ENCODE results near the gene SCAI. TPM values are rescaled to one million over a fixed set of nuclear protein-coding genes. Genes with fewer than 3 reads are reported as not detected.
"Not testable (repeated sequence)": the region's sequence is repeated elsewhere in the genome, so short reads cannot be mapped to it uniquely, and the experiment has no call there.

SCAI gene
- total RNA-seq, 2 donors from 2014 or later = 5.4 to 13.0 TPM

- DNase-seq (ENCODE audit: low spot score) (no peak), ATAC-seq (no peak)
- H3K27me3 Mint-ChIP-seq = no peaks in the 10 kb centered on the region
- no peak overlapping the region for H3K27ac Mint-ChIP-seq
- no peak overlapping the region for H3K4me3 Mint-ChIP-seq
- peaks cover 4% of the 10 kb centered on the region for H3K36me3 Mint-ChIP-seq
- H3K9me3 Mint-ChIP-seq = no peaks in the 10 kb centered on the region
- H3K4me1 Mint-ChIP-seq (ENCODE audit: low read depth in 2 of 2) = peaks cover 7 to 8% of the 10 kb centered on the region in 2 donors
Measured at GRCh38 chr9:125166762-125167161, 23.4 kb upstream of the SCAI start.

GRCh38 chr9:125162891-125163290, 19.6 kb upstream of the SCAI start:
- not testable (repeated sequence) for H3K9me3 Mint-ChIP-seq; H3K36me3 Mint-ChIP-seq; H3K4me3 Mint-ChIP-seq; DNase-seq (ENCODE audit: low spot score); H3K4me1 Mint-ChIP-seq (ENCODE audit: low read depth in 2 of 2); H3K27me3 Mint-ChIP-seq; ATAC-seq; H3K27ac Mint-ChIP-seq

GRCh38 chr9:125161284-125161918, 18.1 kb upstream of the SCAI start:
- Mint-ChIP-seq H3K36me3 (no peaks in the 10 kb centered on the region), H3K27me3 (no peaks in the 10 kb centered on the region), H3K27ac (peak overlapping the region in 1 of 2 donors; percentile 49), H3K9me3 (no peaks in the 10 kb centered on the region), H3K4me3 (no peak overlapping the region), H3K4me1 (ENCODE audit: low read depth in 2 of 2) (peaks cover 0 to 7% of the 10 kb centered on the region in 2 donors)
- ATAC-seq (no peak), DNase-seq (ENCODE audit: low spot score) (no peak)

- ATAC-seq (no peak), DNase-seq (ENCODE audit: low spot score) (no peak)
- Mint-ChIP-seq H3K27ac (peak overlapping the region in 1 of 2 donors; percentile 49), H3K4me3 (no peak overlapping the region), H3K36me3 (no peaks in the 10 kb centered on the region), H3K9me3 (no peaks in the 10 kb centered on the region), H3K4me1 (ENCODE audit: low read depth in 2 of 2) (peaks cover 0 to 7% of the 10 kb centered on the region in 2 donors), H3K27me3 (no peaks in the 10 kb centered on the region)
Measured at GRCh38 chr9:125160750-125161149, 17.4 kb upstream of the SCAI start.

- Mint-ChIP-seq H3K27me3 (no peaks in the 10 kb centered on the region), H3K36me3 (peaks cover under 1% of the 10 kb centered on the region), H3K4me3 (no peak overlapping the region), H3K4me1 (ENCODE audit: low read depth in 2 of 2) (peaks cover 0 to 7% of the 10 kb centered on the region in 2 donors), H3K27ac (no peak overlapping the region), H3K9me3 (no peaks in the 10 kb centered on the region)
- ATAC-seq = no peak
- no peak for DNase-seq (ENCODE audit: low spot score)
Measured at GRCh38 chr9:125156551-125156950, 13.2 kb upstream of the SCAI start.

GRCh38 chr9:125153712-125154367, 10.5 kb upstream of the SCAI start:
- no peak overlapping the region for H3K27ac Mint-ChIP-seq
- H3K36me3 Mint-ChIP-seq = peaks cover 7% of the 10 kb centered on the region
- DNase-seq (ENCODE audit: low spot score) = no peak
- H3K27me3 Mint-ChIP-seq = no peaks in the 10 kb centered on the region
- no peaks in the 10 kb centered on the region for H3K9me3 Mint-ChIP-seq
- H3K4me1 Mint-ChIP-seq (ENCODE audit: low read depth in 2 of 2) = no peaks in the 10 kb centered on the region
- H3K4me3 Mint-ChIP-seq = no peak overlapping the region
- no peak for ATAC-seq

GRCh38 chr9:125151730-125152129, 8.4 kb upstream of the SCAI start:
- DNase-seq (ENCODE audit: low spot score) (no peak), ATAC-seq (no peak)
- Mint-ChIP-seq H3K36me3 (peaks cover 7% of the 10 kb centered on the region), H3K4me1 (ENCODE audit: low read depth in 2 of 2) (no peaks in the 10 kb centered on the region), H3K4me3 (no peak overlapping the region), H3K27ac (no peak overlapping the region), H3K9me3 (no peaks in the 10 kb centered on the region), H3K27me3 (no peaks in the 10 kb centered on the region)

GRCh38 chr9:125150349-125151245, 7.3 kb upstream of the SCAI start:
- no peak overlapping the region for H3K27ac Mint-ChIP-seq

GRCh38 chr9:125147401-125147951, 4.1 kb upstream of the SCAI start:
- H3K4me1 Mint-ChIP-seq (ENCODE audit: low read depth in 2 of 2) = peaks cover 10 to 11% of the 10 kb centered on the region in 2 donors
- H3K4me3 Mint-ChIP-seq = no peak overlapping the region
- peaks cover 7% of the 10 kb centered on the region for H3K36me3 Mint-ChIP-seq
- H3K27ac Mint-ChIP-seq = no peak overlapping the region
- H3K27me3 Mint-ChIP-seq = no peaks in the 10 kb centered on the region
- no peak for ATAC-seq
- H3K9me3 Mint-ChIP-seq = no peaks in the 10 kb centered on the region
- no peak for DNase-seq (ENCODE audit: low spot score)

More at GRCh38 chr9:125150349-125151245, 7.3 kb upstream of the SCAI start:
- no peak overlapping the region for H3K4me3 Mint-ChIP-seq
- peaks cover 7% of the 10 kb centered on the region for H3K36me3 Mint-ChIP-seq
- DNase-seq (ENCODE audit: low spot score) (no peak), ATAC-seq (no peak)
- H3K9me3 Mint-ChIP-seq = no peaks in the 10 kb centered on the region
- no peaks in the 10 kb centered on the region for H3K4me1 Mint-ChIP-seq (ENCODE audit: low read depth in 2 of 2)
- no peaks in the 10 kb centered on the region for H3K27me3 Mint-ChIP-seq

- ATAC-seq = no peak
- Mint-ChIP-seq H3K27me3 (no peaks in the 10 kb centered on the region), H3K36me3 (peaks cover 3% of the 10 kb centered on the region), H3K4me3 (no peak overlapping the region), H3K27ac (no peak overlapping the region), H3K4me1 (ENCODE audit: low read depth in 2 of 2) (peaks cover 15 to 17% of the 10 kb centered on the region in 2 donors), H3K9me3 (no peaks in the 10 kb centered on the region)
- no peak for DNase-seq (ENCODE audit: low spot score)
Measured at GRCh38 chr9:125146247-125146646, 2.9 kb upstream of the SCAI start.

GRCh38 chr9:125145425-125145824, 2.1 kb upstream of the SCAI start:
- H3K27me3 Mint-ChIP-seq = no peaks in the 10 kb centered on the region
- H3K9me3 Mint-ChIP-seq = no peaks in the 10 kb centered on the region
- no peaks in the 10 kb centered on the region for H3K36me3 Mint-ChIP-seq
- DNase-seq (ENCODE audit: low spot score) (no peak), ATAC-seq (no peak)
- H3K4me3 Mint-ChIP-seq = no peak overlapping the region
- H3K27ac Mint-ChIP-seq = no peak overlapping the region
- peaks cover 15 to 17% of the 10 kb centered on the region in 2 donors for H3K4me1 Mint-ChIP-seq (ENCODE audit: low read depth in 2 of 2)

GRCh38 chr9:125142560-125143376, 560 bp downstream of the SCAI start:
- H3K4me3 Mint-ChIP-seq = peak overlapping the region; percentile 99
- H3K27me3 Mint-ChIP-seq = no peaks in the 10 kb centered on the region
- no peaks in the 10 kb centered on the region for H3K36me3 Mint-ChIP-seq
- no peaks in the 10 kb centered on the region for H3K9me3 Mint-ChIP-seq
- ATAC-seq (no peak), DNase-seq (ENCODE audit: low spot score) (peak; percentile 61)
- peak overlapping the region; percentile 62 to 89 for H3K27ac Mint-ChIP-seq
- H3K4me1 Mint-ChIP-seq (ENCODE audit: low read depth in 2 of 2) = peaks cover 24% of the 10 kb centered on the region in 2 donors

GRCh38 chr9:125141751-125142150, 1.6 kb downstream of the SCAI start:
- no peak for ATAC-seq
- Mint-ChIP-seq H3K9me3 (no peaks in the 10 kb centered on the region), H3K36me3 (no peaks in the 10 kb centered on the region), H3K4me1 (ENCODE audit: low read depth in 2 of 2) (peaks cover 24% of the 10 kb centered on the region in 2 donors), H3K27ac (peak overlapping the region in 1 of 2 donors; percentile 89), H3K27me3 (no peaks in the 10 kb centered on the region), H3K4me3 (peak overlapping the region; percentile 99)
- no peak for DNase-seq (ENCODE audit: low spot score)
